ENCODE results near the gene UBE2Q2. TPM values are rescaled to one million over a fixed set of nuclear protein-coding genes. Genes with fewer than 3 reads are reported as not detected.

Gene UBE2Q2
- polyA plus RNA-seq, 1 of the 3 experiments (the other 2 are of a cell fraction), result 14.5 TPM

- H2AFZ ChIP-seq (ENCODE audit: low read depth), result no peak overlapping the region
- peaks cover 73% of the 10 kb centered on the region for H3K79me2 ChIP-seq (ENCODE audit: insufficient read depth)
- H3K4me1 ChIP-seq (ENCODE audit: control insufficient read depth in 1 of 2, insufficient read depth in 2 of 2, low read depth in 1 of 2, low read length in 1 of 2), result peaks cover 0 to 3% of the 10 kb centered on the region in 2 experiments; a peak in 1 of 4 replicates
- H3K36me3 ChIP-seq (replicated peaks in 1 of 2; ENCODE audit: control insufficient read depth in 1 of 2, insufficient read depth in 2 of 2, low read length in 1 of 2), result peaks cover 46 to 57% of the 10 kb centered on the region in 2 experiments
- no peaks in the 10 kb centered on the region for H3K27me3 ChIP-seq (ENCODE audit: insufficient read depth)
- DNase-seq, result no peak
- CTCF ChIA-PET, result no interaction called here
- H3K27ac ChIP-seq (ENCODE audit: low read depth in 2 of 2, low read length in 1 of 2), result no peak overlapping the region
- H3K4me2 ChIP-seq, result no peak overlapping the region
- peaks cover 11% of the 10 kb centered on the region for H4K20me1 ChIP-seq (ENCODE audit: insufficient read depth)
- WGBS (ENCODE audit: low lambda C conversion rate), result 94% methylated on average over 1 of the region's 1 CpG
- no peak overlapping the region for H3K9ac ChIP-seq
- H3F3A ChIP-seq (replicated peaks; ENCODE audit: insufficient read depth), result peaks cover 8% of the 10 kb centered on the region
- no peaks in the 10 kb centered on the region for H3K9me2 ChIP-seq
- no peak overlapping the region for H3K4me3 ChIP-seq (ENCODE audit: low read depth in 2 of 2, low read length in 1 of 2)
- TF ChIP-seq RFX5 (IDR thresholded peaks at IDR 0.05; ENCODE audit: low read length) (no peak), TEAD4 (IDR thresholded peaks at IDR 0.05; ENCODE audit: borderline replicate concordance, insufficient read depth) (no peak), FOSL2 (IDR thresholded peaks at IDR 0.05; ENCODE audit: borderline replicate concordance, low read depth) (no peak), NRF1 (IDR thresholded peaks at IDR 0.05; ENCODE audit: low read depth, low read length) (no peak), FOXM1 (IDR thresholded peaks at IDR 0.05; ENCODE audit: low read depth) (no peak), TAF1 (IDR thresholded peaks at IDR 0.05; ENCODE audit: borderline replicate concordance, low read depth, low read length) (no peak), CHD2 (IDR thresholded peaks at IDR 0.05; ENCODE audit: low read length, partially characterized antibody) (no peak), SIN3A (IDR thresholded peaks at IDR 0.05; ENCODE audit: borderline replicate concordance, low read depth, low read length) (no peak), GABPA (IDR thresholded peaks at IDR 0.05; ENCODE audit: low read depth) (no peak), RAD21 (IDR thresholded peaks at IDR 0.05; ENCODE audit: low read length) (no peak), USF1 (IDR thresholded peaks at IDR 0.05; ENCODE audit: borderline replicate concordance, low read depth) (no peak), PBX3 (IDR thresholded peaks at IDR 0.05) (no peak), GATA2 (CRISPR knock-in tag; IDR thresholded peaks at IDR 0.05) (no peak), NFIC (IDR thresholded peaks at IDR 0.05; ENCODE audit: borderline replicate concordance) (no peak)
- TF ChIP-seq, protein P1, sequence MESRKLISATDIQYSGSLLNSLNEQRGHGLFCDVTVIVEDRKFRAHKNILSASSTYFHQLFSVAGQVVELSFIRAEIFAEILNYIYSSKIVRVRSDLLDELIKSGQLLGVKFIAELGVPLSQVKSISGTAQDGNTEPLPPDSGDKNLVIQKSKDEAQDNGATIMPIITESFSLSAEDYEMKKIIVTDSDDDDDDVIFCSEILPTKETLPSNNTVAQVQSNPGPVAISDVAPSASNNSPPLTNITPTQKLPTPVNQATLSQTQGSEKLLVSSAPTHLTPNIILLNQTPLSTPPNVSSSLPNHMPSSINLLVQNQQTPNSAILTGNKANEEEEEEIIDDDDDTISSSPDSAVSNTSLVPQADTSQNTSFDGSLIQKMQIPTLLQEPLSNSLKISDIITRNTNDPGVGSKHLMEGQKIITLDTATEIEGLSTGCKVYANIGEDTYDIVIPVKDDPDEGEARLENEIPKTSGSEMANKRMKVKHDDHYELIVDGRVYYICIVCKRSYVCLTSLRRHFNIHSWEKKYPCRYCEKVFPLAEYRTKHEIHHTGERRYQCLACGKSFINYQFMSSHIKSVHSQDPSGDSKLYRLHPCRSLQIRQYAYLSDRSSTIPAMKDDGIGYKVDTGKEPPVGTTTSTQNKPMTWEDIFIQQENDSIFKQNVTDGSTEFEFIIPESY (IDR thresholded peaks at IDR 0.05; ENCODE audit: borderline replicate concordance, low read depth), result no peak
- TF ChIP-seq, protein P2, sequence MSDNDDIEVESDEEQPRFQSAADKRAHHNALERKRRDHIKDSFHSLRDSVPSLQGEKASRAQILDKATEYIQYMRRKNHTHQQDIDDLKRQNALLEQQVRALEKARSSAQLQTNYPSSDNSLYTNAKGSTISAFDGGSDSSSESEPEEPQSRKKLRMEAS (IDR thresholded peaks at IDR 0.05; ENCODE audit: low read depth), result no peak
- H3K9me3 ChIP-seq, result no peaks in the 10 kb centered on the region
- POLR2A ChIA-PET, result no interaction called here
These were observed 73.7 kb downstream of the UBE2Q2 start for GRCh38 chr15:75916978-75917377.
